Osteoblast (primary cell): ENCODE data around the gene GP5. TPM values are rescaled to one million over a fixed set of nuclear protein-coding genes. Genes with fewer than 3 reads are reported as not detected.

ENCODE experiments used
- DNase-seq: peaks from one replicate; pipeline ENCODE4 v3.0.0; 2011; ENCODE audit warnings: low spot score, mixed read lengths; ENCODE audit not compliant: insufficient read length; ENCODE audit errors: missing footprints
- H2AFZ ChIP-seq: 2 replicates; pipeline ENCODE4 v1.6.0; 2011; ENCODE audit warnings: mild to moderate bottlenecking, low read length
- H3K27ac ChIP-seq: 2 replicates; pipeline ENCODE4 v1.5.1; 2011; ENCODE audit warnings: mild to moderate bottlenecking, low read depth, low read length, moderate library complexity
- H3K27me3 ChIP-seq: 2 replicates; pipeline ENCODE4 v1.6.0; 2012; ENCODE audit warnings: mild to moderate bottlenecking, control low read depth, inconsistent platforms, low read length, moderate library complexity; ENCODE audit not compliant: insufficient read depth
- H3K36me3 ChIP-seq: 2 replicates; pipeline ENCODE4 v1.5.1; 2011; ENCODE audit warnings: mild to moderate bottlenecking, low read length, control low read depth, moderate library complexity; ENCODE audit not compliant: insufficient read depth
- H3K4me1 ChIP-seq: 2 replicates; pipeline ENCODE4 v1.5.1; 2011; ENCODE audit warnings: mild to moderate bottlenecking, low read length, control low read depth, moderate library complexity; ENCODE audit not compliant: insufficient read depth
- H3K4me2 ChIP-seq: 2 replicates; pipeline ENCODE4 v1.6.0; 2011; ENCODE audit warnings: mild to moderate bottlenecking, low read length; ENCODE audit not compliant: insufficient read depth
- H3K4me3 ChIP-seq: fragments of 200-600 bp; sonication (generic); 3 replicates; pipeline ENCODE4 v1.5.1; 2012; ENCODE audit warnings: mild to moderate bottlenecking, low read length, inconsistent platforms; ENCODE audit not compliant: insufficient read depth
- H3K79me2 ChIP-seq: 2 replicates; pipeline ENCODE4 v1.6.0; 2012; ENCODE audit warnings: mild to moderate bottlenecking, low read length, control low read depth, inconsistent platforms; ENCODE audit not compliant: insufficient read depth
- H3K9me3 ChIP-seq: 2 replicates; pipeline ENCODE4 v1.5.1; 2011; ENCODE audit warnings: low read depth, low read length, control low read depth
- H4K20me1 ChIP-seq: 2 replicates; pipeline ENCODE4 v1.6.0; 2012; ENCODE audit warnings: mild to moderate bottlenecking, low read length, control low read depth; ENCODE audit not compliant: insufficient read depth
- CTCF ChIP-seq: IDR thresholded peaks from 2 replicates; pipeline ENCODE4 v1.5.1; 2011; ENCODE audit warnings: mild to moderate bottlenecking, low read depth, low read length, moderate library complexity; ENCODE audit errors: extremely low read depth
- total RNA-seq: library from RNA; depleted of rRNA; stranded (reverse); fragments of >200 nt; gene quantifications from 2 replicates; pipeline ENCODE4 v1.2.3, GENCODE V29; 2012

Gene GP5
- total RNA-seq, 1 donor: 0.36 TPM

- no peak for TF ChIP-seq CTCF
- Histone ChIP-seq H2AFZ (no peak overlapping the region), H3K36me3 (no peaks in the 10 kb centered on the region), H3K79me2 (no peaks in the 10 kb centered on the region), H3K4me2 (no peak overlapping the region), H3K4me1 (no peaks in the 10 kb centered on the region), H3K4me3 (no peak overlapping the region), H4K20me1 (no peaks in the 10 kb centered on the region), H3K9me3 (no peaks in the 10 kb centered on the region), H3K27me3 (peaks cover 9% of the 10 kb centered on the region), H3K27ac (no peak overlapping the region)
- DNase-seq: no peak
These were observed 22.9 kb downstream of the GP5 start for GRCh38 chr3:194376241-194376560.

- Histone ChIP-seq H3K79me2 (no peaks in the 10 kb centered on the region), H3K36me3 (no peaks in the 10 kb centered on the region), H3K27me3 (peaks cover 9% of the 10 kb centered on the region), H4K20me1 (no peaks in the 10 kb centered on the region), H3K27ac (no peak overlapping the region), H2AFZ (no peak overlapping the region), H3K9me3 (no peaks in the 10 kb centered on the region), H3K4me2 (no peak overlapping the region), H3K4me3 (no peak overlapping the region), H3K4me1 (no peaks in the 10 kb centered on the region)
- peak; percentile 31 for DNase-seq
- no peak for TF ChIP-seq CTCF
These were observed 23.4 kb downstream of the GP5 start for GRCh38 chr3:194375473-194376240.

GRCh38 chr3:194374935-194375334 lies 24.1 kb downstream of the GP5 start:
- Histone ChIP-seq H3K4me1 (peaks cover 2% of the 10 kb centered on the region), H3K79me2 (no peaks in the 10 kb centered on the region), H3K36me3 (no peaks in the 10 kb centered on the region), H3K4me2 (no peak overlapping the region), H2AFZ (no peak overlapping the region), H4K20me1 (no peaks in the 10 kb centered on the region), H3K27me3 (peaks cover 2% of the 10 kb centered on the region), H3K4me3 (no peak overlapping the region), H3K9me3 (no peaks in the 10 kb centered on the region), H3K27ac (no peak overlapping the region)
- no peak for TF ChIP-seq CTCF
- DNase-seq: peak; percentile 44

GRCh38 chr3:194373899-194374298 lies 25.2 kb downstream of the GP5 start:
- H3K79me2 ChIP-seq: no peaks in the 10 kb centered on the region
- H2AFZ ChIP-seq: no peak overlapping the region
- no peaks in the 10 kb centered on the region for H3K9me3 ChIP-seq
- DNase-seq: no peak
- H4K20me1 ChIP-seq: no peaks in the 10 kb centered on the region
- no peak overlapping the region for H3K4me2 ChIP-seq
- no peaks in the 10 kb centered on the region for H3K36me3 ChIP-seq
- no peak overlapping the region for H3K4me3 ChIP-seq
- TF ChIP-seq CTCF: no peak
- H3K27ac ChIP-seq: no peak overlapping the region
- H3K27me3 ChIP-seq: no peaks in the 10 kb centered on the region
- peaks cover 11% of the 10 kb centered on the region for H3K4me1 ChIP-seq
